Mesothelial cell of epicardium (in vitro differentiated cells): ENCODE data around the gene ING3. TPM values are rescaled to one million over a fixed set of nuclear protein-coding genes. Genes with fewer than 3 reads are reported as not detected.
A peak's percentile ranks its signal among the peaks of the same experiment; 100 is the strongest.

Source experiments
- DNase-seq, 2 experiments: peaks; one replicate each; pipeline ENCODE4 v3.0.0; 2021; ENCODE audit warnings: low spot score in 2 of 2; ENCODE audit not compliant: unreplicated experiment in 2 of 2
- H3K27ac Mint-ChIP-seq: 2 replicates; pipeline ENCODE4 v1.8.0; 2021; ENCODE audit warnings: mixed read lengths
- H3K27me3 Mint-ChIP-seq: 2 replicates; pipeline ENCODE4 v1.8.0; 2021; ENCODE audit warnings: low read depth, mixed read lengths
- H3K36me3 Mint-ChIP-seq: 2 replicates; pipeline ENCODE4 v1.8.0; 2021; ENCODE audit warnings: mixed read lengths
- H3K4me1 Mint-ChIP-seq: 2 replicates; pipeline ENCODE4 v1.8.0; 2021; ENCODE audit warnings: mixed read lengths
- H3K4me3 Mint-ChIP-seq: 2 replicates; pipeline ENCODE4 v1.8.0; 2021; ENCODE audit warnings: mild to moderate bottlenecking, moderate library complexity, mixed read lengths
- H3K9me3 Mint-ChIP-seq: 2 replicates; pipeline ENCODE4 v1.8.0; 2021; ENCODE audit warnings: mixed read lengths
- CTCF ChIP-seq: fragments of 200-600 bp; sonication (generic); IDR thresholded peaks from one replicate; pipeline ENCODE4 v1.5.0; 2021; ENCODE audit warnings: antibody characterized with exemption; ENCODE audit not compliant: unreplicated experiment
- total RNA-seq: library from RNA; stranded (reverse); gene quantifications from 3 replicates; pipeline ENCODE4 v1.2.1, GENCODE V29; 2021

The ING3 gene
- total RNA-seq, 1 donor from 2014 or later: 20.2 TPM

GRCh38 chr7:120990468-120991118 is 40.0 kb downstream of the ING3 start:
- Mint-ChIP-seq H3K4me3 (peak overlapping the region; percentile 78), H3K27me3 (peaks cover 33% of the 10 kb centered on the region), H3K9me3 (no peaks in the 10 kb centered on the region), H3K27ac (peak overlapping the region; percentile 55), H3K4me1 (peaks cover 42% of the 10 kb centered on the region), H3K36me3 (no peaks in the 10 kb centered on the region)
- no peak for DNase-seq
- no peak for TF ChIP-seq CTCF

- Mint-ChIP-seq H3K4me3 (peak overlapping the region; percentile 78), H3K27ac (peak overlapping the region; percentile 2), H3K9me3 (no peaks in the 10 kb centered on the region), H3K27me3 (peaks cover 33% of the 10 kb centered on the region), H3K4me1 (peaks cover 42% of the 10 kb centered on the region), H3K36me3 (no peaks in the 10 kb centered on the region)
- no peak for TF ChIP-seq CTCF
- no peak for DNase-seq
These were observed 40.6 kb downstream of the ING3 start for GRCh38 chr7:120991161-120991560.

GRCh38 chr7:120991581-120991980 is 41.0 kb downstream of the ING3 start:
- peaks cover 41% of the 10 kb centered on the region for H3K4me1 Mint-ChIP-seq
- H3K27ac Mint-ChIP-seq: peak overlapping the region; percentile 2
- H3K27me3 Mint-ChIP-seq: peaks cover 31% of the 10 kb centered on the region
- DNase-seq: no peak
- no peaks in the 10 kb centered on the region for H3K9me3 Mint-ChIP-seq
- TF ChIP-seq CTCF: no peak
- no peaks in the 10 kb centered on the region for H3K36me3 Mint-ChIP-seq
- peak overlapping the region; percentile 78 for H3K4me3 Mint-ChIP-seq

- Mint-ChIP-seq H3K4me3 (peak overlapping the region; percentile 78), H3K9me3 (no peaks in the 10 kb centered on the region), H3K36me3 (no peaks in the 10 kb centered on the region), H3K4me1 (peaks cover 46% of the 10 kb centered on the region), H3K27ac (peak overlapping the region; percentile 3), H3K27me3 (peaks cover 31% of the 10 kb centered on the region)
- TF ChIP-seq CTCF: no peak
- DNase-seq: no peak
These were observed 41.8 kb downstream of the ING3 start for GRCh38 chr7:120992272-120992964.

- no peak for DNase-seq
- H3K9me3 Mint-ChIP-seq: no peaks in the 10 kb centered on the region
These were observed 42.5 kb downstream of the ING3 start for GRCh38 chr7:120992965-120993494.

More at GRCh38 chr7:120992965-120993494, 42.5 kb downstream of the ING3 start:
- Mint-ChIP-seq H3K4me3 (peak overlapping the region; percentile 78), H3K27me3 (peaks cover 31% of the 10 kb centered on the region), H3K4me1 (peaks cover 42% of the 10 kb centered on the region), H3K36me3 (no peaks in the 10 kb centered on the region), H3K27ac (no peak overlapping the region)
- no peak for TF ChIP-seq CTCF
